Stimulated activated CD8-positive, alpha-beta memory T cell treated with anti-CD3 and anti-CD28 coated beads, Interleukin-15, amount 100 ng/mL, for 24 hours (primary cell): ENCODE measurements around the gene UBE2I.
"Not testable (repeated sequence)": the region's sequence is repeated elsewhere in the genome, so short reads cannot be mapped to it uniquely, and the experiment has no call there.

ENCODE experiments used
- DNase-seq: peaks from one replicate; pipeline ENCODE4 v3.0.0-alpha.2; 2020; ENCODE audit warnings: low read depth

UBE2I gene

DNA sequence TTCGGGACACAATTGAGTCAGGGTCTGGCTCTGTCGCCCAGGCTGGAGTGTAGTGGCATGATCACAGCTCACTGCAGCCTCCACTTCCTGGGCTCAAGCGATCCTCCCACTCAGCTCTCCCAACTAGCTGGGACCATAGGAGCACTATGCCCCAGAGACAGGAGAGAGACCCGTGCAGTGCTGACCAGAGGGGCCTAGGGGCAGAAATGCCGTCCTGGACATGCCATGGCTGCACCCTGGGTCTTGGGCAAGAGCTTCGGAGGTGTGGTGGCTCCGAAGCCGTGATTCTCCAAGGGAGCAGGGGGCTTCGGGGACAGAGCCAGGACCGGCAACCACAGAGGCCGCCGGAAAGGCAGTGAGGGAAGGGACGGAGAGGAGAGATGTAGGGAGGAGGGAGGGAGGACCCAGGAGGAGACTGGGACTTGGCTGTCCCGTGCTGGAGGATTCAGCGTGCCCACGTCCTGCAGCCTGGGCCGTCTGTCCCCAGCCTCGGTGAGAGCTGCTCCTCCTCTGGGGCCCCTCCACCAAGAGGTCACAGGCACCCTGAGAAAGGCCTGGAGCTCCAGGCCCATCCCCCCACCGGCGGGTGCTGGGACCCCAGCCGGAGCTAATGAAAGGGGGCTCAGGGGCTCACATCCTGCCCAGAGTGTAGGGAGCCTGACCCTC lies 31.7 kb upstream of the UBE2I start:
- DNase-seq = no peak

DNA sequence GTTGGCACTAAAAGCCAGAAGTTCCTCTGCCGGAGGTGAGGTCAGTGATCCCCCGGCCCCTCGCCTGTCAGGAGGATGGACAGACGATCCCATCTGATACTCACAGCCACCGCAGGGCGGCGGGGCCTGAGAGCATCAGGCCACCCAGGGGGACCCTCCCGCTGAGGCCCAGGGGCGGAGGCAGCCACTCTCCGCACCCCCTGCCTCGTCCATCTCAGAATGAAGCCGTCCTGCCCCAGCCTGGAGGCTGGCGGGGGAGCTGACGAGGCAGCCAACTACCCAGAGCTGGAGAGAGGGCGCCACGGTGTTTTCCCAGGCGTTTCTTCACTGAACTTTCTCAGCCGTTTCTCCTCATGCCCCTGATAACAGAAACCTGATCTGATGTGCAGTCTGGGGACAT lies 31.0 kb upstream of the UBE2I start:
- no peak for DNase-seq

DNA sequence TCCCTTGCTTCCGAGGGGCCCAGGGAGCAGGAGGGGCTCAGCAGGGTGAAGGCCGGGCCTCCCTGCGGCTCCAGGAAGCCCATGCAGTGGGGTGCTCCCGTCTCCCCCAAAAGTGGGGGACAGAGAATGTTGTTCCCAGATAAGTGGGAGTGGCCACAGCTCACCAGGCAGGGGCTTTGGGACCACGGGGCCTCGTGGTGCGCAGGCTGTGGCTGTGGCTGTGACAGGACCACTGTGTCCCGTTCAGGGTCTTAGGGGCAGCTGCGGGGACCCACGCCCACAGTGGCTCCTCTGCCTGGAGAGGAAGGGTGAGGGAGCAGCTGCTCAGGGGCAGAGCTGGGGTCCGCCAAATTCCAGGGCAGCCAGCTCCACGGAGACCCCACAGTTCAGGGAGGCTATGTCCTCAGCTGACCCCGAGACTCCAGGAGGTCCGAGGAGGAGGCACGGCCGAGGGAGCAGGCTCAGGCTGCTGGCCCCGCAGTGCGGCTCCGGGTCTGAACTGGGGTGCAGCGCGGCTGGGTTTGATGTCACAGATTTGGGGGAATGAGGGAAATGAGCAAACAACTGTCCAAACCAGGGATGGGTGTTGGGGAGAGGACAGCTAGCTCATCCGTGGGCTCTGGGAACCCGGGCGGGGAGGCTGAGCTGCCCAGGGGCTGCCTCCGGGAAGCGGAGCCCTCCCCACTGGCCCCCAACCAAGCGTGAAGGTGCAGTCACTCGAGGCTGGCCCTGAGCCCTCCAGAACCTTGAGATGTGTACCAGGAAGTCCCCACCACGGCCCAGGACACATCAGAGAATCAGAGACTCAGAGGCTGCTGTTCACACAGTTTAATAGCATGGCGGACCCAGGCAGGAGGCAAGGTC lies 30.1 kb upstream of the UBE2I start:
- DNase-seq = no peak

DNA sequence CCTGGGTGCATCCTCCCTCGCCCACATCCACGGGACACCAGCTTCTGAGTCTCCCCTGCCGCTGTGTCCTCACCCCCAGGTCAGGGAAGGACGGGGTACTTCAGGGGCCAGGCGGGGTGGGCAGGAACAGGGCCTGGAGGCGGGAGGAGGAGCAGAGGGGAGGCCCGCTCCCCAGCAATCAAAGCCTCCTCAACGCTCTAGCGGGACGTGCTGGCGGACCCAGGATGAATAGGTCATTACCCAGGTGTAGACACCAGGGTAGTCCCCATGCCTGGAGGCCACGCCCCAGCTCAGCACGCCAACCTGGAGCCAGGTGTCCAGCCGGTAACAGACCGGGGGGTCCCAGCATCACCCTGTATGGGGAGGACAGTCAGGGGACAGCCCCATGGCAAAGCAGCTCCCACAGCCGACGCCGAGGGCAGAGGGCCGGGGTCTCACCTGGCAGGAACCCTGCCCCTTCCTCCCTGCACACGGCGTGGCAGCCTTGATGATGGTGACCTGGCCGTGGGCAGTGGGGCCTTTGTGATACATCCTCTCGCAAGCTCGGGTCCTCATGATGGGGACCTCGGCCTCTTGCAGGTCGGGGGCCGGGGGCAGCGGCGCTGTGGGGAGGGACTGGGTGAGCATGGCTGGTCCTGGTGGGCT lies 29.4 kb upstream of the UBE2I start:
- no peak for DNase-seq

DNA sequence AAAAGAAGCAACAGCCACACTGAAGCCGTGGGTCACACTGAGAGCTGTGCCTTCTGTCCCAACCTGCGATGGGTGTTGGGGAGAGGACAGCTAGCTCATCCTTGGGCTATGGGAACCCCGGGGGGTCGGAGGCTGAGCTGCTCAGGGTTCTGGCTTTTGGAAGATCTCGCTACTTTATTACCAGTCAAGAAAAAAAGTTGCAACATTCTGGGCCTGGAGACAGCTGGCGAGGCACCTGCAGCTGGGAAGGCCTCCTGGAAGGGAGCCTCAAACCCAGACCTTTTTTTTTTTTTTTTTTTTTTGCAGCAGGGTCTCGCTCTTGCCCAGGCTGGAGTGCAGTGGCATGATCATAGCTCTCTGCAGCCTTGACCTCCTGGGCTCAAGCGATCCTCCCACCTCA lies 28.7 kb upstream of the UBE2I start:
- no peak for DNase-seq

DNA sequence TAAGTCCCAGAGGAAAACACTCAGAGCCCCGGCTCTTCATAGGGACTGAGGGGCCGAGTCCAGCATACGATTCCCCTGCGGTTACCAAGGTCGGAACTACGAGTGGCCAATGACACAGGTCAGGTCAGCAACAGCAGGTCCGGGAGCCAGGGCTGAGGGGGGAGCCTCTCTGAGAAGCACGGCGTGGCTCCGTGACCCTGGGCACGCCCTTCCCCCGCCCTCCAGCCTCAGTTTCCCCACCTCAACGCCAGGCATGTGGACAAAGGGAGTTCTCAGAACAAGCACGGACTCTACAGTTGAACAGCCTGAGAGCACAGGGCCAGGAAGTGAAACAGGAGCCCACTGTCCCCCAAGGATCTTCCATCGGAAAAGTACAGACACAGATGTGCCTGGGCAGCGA lies 27.9 kb upstream of the UBE2I start:
- DNase-seq = no peak

DNA sequence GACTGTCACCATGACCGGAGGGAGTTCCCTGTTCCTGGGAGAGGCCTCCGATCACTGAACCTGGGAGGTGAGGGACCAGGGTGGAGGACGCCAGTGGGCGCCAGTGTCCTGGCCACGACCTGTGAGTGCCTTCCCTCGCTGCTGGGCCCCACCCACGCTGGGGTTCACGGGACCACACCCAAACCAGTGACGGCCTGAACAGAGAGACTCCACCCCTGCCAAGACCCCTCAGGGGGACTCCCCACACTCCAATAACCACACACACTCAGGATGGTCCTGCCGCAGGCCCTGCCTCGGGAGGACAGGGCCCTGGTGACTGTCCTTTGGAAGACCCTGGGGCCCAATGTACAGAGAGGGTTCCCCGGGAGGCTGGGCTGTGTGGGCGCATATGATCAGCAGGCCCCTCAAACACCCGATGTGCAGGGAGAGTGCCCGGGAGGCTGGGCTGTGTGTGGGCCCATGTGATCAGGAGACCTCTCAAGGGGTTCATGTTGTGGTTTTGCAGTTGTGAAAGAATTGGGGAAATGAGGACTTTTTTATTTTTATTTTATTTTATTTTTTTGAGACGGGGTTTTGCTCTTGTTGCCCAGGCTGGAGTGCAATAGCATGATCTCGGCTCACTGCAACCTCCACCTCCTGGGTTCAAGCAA lies 27.0 kb upstream of the UBE2I start:
- no peak for DNase-seq

DNA sequence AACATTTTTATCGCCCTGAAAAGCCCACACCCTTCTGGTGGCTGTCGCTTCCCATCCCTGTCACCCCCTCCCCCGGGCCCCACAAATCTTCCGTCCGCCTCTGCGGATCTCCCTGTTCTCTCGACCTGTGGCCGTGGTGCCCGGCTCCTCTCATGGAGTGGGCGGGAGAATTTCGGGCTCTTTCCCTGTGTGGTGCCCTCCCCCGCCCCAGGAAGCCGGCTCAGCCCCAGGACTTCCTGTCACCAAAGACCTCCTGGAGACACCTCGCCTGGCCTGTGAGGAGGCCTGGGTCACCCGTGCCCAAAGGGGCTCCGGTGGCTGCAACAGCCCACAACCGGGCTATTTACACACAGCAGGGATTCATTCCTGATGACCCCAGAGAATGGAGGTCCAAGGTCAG lies 26.1 kb upstream of the UBE2I start:
- no peak for DNase-seq

DNA sequence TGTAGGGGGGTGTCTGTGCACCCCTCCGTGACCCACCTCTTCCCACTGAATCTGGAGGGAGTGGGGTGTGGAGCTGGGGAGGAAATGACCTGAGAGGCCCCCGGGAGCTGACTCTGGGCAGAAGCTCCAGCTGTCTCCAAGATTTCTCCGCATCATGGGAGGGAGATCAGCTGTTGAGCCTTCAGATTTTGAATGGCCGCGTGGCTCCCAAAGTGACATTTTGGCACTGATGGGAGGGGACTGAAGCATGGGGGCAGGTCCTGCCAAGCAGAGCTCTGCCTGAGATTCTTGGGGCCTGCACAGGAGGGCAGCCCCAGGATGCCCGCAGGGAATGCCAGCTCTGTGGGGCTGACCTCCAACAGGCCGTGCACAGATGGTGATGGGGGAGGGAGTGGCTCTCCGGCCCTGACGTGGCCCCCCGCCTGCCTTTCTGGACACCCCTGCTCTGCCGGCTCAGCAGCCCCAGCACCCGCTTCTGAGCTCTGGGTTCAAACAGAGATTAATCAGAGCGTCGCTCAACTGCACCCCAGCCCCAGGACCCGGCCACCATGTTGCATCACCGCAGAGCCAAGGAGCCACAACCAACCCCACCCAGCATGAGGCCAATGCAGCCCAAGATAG lies 25.3 kb upstream of the UBE2I start:
- DNase-seq = no peak

DNA sequence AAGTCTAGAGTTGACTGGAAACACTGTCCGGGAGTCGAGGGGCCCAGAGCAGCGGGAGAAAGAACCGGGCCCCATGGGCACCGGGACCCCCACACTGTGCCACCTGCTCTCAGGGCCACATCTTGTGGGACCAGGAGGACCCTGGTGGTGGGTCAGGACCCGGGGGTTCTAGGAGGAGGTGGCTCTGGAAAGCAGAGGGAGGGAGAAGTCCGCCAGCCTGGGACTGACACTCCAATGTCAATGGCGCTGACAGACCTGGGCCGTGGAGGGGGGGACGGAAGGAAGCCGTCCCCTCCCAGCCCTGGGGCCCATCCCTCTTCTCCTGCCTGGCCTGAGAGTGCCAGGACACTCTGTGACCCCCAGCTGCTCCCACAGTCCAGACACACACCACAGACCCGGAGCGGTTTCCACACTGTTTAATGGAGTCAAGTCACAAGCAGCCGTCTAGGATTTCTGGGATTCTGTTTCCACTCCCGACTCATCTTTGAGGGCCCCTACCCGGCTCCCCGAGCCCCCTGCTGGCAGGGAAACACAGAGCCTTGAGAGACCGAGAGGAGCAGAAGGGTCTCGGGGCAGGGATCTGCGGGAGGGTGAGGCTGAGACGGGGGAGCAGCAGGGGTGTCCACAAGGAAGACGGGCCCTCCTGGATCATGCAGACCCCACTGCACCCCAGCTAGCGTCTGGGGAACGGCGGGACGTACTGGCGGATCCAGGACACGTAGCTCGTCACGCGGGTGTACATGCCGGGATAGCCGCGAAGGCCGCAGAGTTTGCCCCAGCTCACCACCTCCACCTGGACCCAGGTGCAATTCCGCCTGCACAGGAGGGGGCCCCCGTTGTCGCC lies 23.5 kb upstream of the UBE2I start:
- DNase-seq = no peak

DNA sequence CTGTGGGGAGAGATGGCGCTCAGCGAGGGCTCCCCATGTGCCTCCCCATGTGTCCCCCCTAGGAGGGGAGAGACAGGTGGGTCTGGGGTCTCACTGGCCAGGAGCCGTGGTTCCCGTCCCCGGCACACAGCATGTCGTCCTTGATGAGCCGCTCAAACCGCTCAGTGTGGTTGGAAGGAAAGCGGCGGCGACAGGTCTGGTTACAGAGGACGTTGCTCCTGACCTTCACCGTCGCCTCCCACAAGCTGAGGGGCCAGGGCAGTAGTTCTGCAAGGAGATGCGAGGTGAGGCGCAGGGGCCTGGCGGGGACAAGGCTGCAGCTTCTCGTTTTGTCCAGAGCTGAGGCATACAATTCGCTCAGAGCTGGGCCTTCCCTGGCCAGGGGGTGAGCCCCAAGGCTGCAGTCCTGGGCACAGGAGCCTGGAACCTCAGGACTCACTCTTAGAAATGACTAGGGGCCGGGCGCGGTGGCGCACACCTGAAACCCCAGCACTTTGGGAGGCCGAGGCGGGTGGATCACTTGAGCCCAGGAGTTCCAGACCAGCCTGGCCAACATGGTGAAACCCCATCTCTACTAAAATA lies 22.8 kb upstream of the UBE2I start:
- DNase-seq = no peak

DNA sequence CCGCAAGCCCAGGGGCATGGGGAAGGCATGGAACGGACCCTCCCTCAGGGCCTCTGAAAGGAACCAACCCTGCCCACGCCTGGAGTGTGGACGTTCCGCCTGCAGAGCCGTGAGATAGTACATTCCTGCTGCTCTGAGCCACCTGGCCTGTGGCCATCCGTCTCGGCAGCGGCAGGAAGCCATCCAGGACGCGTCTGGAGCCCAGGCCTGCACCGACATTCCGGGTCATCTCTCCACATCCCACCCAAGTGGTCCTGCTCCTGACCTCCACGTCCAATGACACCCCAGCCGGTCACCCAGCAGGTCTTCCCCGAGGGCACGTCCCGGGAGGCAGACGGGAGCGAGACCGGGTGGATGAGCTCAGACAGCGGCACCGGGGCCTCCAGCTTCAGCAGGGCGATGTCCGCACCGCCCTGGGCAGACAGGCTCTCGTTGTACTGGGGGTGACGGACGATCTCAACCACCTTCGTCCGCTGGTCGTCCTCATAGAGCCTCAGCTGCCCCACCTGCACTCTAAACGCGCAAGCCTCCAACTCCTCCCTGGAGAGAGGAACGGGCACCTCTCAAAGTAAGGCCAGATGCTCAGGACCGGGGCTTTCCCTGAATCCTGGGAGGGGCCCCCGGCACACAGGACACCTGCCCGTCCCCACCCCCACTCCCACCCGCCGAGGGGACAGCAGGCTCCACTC lies 21.3 kb upstream of the UBE2I start:
- DNase-seq = no peak

DNA sequence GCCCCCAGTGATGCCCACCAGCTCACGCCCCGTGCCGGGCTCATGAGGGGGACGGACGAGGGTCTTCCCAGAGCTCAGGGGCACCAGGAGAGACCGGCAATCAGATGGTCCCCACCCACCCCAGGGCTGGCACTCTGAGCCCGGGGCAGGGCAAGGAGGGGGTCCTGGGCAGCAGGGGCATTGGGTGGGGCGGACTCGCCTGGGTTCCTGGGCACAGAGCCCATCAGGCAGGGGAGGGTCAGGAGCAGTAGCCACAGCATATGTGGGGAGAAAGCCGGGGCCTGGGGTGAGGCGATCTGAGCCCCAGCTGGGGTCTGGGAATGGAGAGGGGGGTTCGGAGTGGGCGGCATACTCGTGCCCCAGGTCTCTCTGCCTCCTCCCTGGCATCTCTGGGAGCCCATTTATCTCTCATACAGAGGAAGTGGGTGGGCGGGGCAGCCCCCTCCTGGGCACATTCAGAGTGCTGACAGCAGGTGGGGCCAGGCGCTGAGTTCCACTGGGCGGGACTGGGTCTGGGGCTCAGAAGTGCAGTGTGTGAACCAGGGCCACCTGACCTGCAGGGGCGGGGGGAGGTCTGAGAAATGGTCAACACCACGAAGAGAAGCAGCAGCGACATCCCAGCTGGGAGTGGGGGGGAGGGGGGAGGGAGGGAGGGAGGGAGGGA lies 20.5 kb upstream of the UBE2I start:
- no peak for DNase-seq

DNA sequence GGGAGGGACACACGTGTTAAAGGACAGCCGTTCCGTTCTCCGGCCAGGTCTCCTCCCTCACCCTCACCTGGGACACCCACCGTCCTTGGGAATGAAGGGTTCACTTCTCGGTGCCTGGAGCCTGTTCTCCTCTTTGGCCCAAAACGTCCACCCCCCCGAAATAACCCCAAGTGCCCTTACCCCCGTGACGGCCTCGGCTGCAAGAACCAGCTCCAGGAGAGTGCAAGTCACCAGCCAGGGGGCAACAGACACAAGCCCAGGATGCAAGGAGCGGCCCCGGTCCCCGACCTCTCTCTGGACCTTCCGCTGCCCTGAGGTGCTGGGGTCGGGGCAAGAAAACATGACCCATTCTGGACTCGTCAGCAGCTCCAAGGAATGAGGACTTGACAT lies 20.0 kb upstream of the UBE2I start:
- no peak for DNase-seq

DNA sequence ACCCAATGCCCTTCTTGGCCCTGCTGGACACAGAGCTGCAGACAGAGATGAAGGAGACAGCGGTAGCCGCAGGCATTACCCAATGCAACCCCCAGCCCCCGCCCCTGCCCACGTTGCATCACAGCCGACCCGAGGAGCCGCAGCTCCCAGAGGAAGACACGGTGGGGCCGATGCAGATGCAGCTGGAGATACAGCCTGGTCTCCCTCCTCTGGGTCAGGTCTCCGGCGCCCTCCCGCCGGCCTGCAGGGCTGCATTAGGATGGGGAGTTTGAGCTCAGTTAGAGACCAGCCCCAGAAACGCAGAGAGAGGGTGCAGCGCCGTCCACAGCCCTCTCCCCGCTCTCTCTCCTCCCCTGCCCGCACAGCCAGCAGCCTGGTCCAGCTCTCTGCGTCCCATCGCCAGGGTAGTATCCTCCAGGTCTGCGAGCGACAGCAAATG lies 19.4 kb upstream of the UBE2I start:
- no peak for DNase-seq

DNA sequence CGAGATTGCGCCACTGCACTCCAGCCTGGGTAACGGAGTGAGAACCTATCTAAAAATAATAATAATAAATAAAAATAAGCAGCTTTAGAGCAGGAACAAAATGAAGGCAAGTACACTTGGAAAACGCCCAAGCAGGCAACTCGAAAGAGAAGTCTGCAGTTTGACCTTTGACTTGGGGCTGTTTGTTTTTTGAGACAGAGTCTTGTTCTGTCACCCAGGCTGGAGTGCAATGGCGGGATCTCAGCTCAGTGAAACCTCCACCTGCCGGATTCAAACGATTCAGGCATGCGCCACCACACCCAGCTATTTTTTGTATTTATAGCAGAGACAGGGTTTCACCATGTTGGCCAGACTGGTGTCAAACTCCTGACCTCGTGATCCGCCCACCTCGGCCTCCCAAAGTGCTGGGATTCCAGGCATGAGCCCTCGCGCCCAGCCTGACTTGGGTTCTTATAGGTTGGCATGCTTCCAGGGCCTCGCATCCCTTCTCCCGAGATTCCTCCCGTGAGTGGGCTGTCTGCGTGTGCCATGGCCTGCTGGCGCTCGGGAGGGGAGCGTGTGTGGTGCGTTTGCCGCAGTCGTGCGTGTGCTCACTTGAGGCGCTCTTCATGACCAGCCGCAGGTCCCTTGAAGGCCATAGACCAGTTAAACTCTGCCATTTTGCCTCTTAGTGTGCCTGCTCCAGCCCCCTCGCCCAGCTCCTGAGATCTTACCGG lies 18.4 kb upstream of the UBE2I start:
- DNase-seq = no peak

DNA sequence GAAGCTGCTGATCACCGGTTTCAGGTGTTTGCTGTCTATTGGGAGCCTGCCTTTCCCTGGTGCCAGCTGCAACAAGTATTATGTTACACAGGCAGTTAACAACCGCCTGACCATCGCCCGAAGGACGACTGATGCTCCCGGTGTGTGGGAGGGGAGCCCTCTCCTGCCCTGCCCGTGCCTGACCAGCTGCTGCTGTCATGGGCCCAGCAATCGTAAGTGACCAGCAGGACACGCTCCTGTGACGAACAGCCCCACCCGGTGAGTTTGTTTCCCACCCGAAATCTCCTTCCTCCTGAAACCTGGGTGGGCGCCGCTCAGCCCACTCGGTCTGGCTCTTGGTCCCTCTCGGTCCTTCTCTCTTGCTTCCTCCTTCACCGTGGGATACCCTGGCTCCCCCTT lies 17.9 kb upstream of the UBE2I start:
- DNase-seq = no peak

DNA sequence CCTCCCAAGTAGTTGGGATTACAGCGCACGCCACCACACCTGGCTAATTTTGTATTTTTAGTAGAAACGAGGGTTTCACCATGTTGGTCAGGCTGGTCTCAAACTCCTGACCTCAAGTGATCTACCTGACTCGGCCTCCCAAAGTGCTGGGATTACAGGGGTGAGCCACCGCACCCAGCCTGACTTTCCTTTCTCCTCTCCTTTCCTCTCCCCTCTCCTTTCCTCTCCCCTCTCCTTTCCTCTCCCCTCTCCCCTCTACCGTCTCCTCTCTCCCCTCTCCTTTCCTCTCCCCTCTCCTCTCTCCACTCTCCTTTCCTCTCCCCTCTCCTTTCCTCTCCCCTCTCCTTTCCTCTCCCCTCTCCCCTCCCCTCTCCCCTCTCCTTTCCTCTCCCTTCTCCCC lies 17.2 kb upstream of the UBE2I start:
- not testable (repeated sequence) for DNase-seq

DNA sequence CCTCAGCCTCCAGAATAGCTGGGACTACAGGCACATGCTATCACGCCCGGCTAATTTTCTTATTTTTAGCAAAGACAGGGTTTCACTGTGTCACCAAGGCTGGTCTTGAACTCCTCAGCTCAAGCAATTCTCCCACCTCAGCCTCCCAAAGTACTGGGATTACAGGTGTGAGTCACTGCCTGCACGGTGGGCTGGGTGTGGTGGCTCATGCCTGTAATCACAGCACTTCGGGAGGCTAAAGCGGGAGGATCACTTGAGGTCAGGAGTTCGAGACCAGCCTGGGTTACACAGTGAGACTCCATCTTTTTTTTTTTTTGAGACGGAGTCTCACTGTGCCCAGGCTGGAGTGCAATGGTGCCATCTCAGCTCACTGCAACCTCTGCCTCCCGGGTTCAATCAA lies 16.6 kb upstream of the UBE2I start:
- not testable (repeated sequence) for DNase-seq
